ENCODE results near the gene HOXC6. TPM values are rescaled to one million over a fixed set of nuclear protein-coding genes. Genes with fewer than 3 reads are reported as not detected.

Gene HOXC6
- total and polyA plus RNA-seq, 2 of the 8 experiments (the other 6 are each of a cell fraction or from before 2014, with no cell fraction given): not detected

- Histone ChIP-seq H3K4me3 (ENCODE audit: extremely low read depth in 1 of 4, insufficient read depth in 2 of 4, low read depth in 3 of 4, low read length in 4 of 4) (no peak overlapping the region), H3K4ac (replicated peaks; ENCODE audit: insufficient read length, low read depth, low read length) (no peak overlapping the region), H3K23me2 (ENCODE audit: low read depth, low read length) (no peaks in the 10 kb centered on the region), H3K79me2 (ENCODE audit: control insufficient read depth in 1 of 2, insufficient read depth in 2 of 2, low read length in 2 of 2) (no peaks in the 10 kb centered on the region), H3K23ac (ENCODE audit: insufficient read length) (no peak overlapping the region), H2AK5ac (ENCODE audit: low read depth, low read length) (no peak overlapping the region), H3K9me3 (ENCODE audit: insufficient read depth in 2 of 2, low read depth in 1 of 2, low read length in 1 of 2) (no peaks in the 10 kb centered on the region), H3K56ac (replicated peaks; ENCODE audit: insufficient read length, low read depth, low read length) (no peak overlapping the region), H3K27me3 (replicated peaks in 1 of 4; ENCODE audit: control insufficient read depth in 3 of 4, extremely low read depth in 1 of 4, insufficient read depth in 3 of 4, low read length in 3 of 4) (peaks cover 97 to 100% (median 99%) of the 10 kb centered on the region in 4 experiments), H2BK12ac (ENCODE audit: low read depth, low read length) (peak overlapping the region; percentile 75; the same call in 1 of the 2 replicates), H3K18ac (ENCODE audit: extremely low read depth, low read length) (no peak overlapping the region), H2BK20ac (ENCODE audit: low read length) (no peak overlapping the region; the same call in 1 of the 2 replicates), H2BK5ac (ENCODE audit: low read depth, low read length) (no peak overlapping the region), H4K20me1 (replicated peaks in 1 of 2; ENCODE audit: control insufficient read depth in 1 of 2, insufficient read depth in 2 of 2, low read length in 2 of 2) (peaks cover 4 to 49% of the 10 kb centered on the region in 2 experiments), H2BK15ac (ENCODE audit: low read length) (peak overlapping the region; percentile 65; the same call in 1 of the 2 replicates), H3K4me1 (replicated peaks in 1 of 4; ENCODE audit: control insufficient read depth in 3 of 4, insufficient read depth in 4 of 4, low read length in 3 of 4) (peaks cover 0 to 4% (median 0%) of the 10 kb centered on the region in 4 experiments; a peak in 2 of 7 replicates), H4K5ac (ENCODE audit: insufficient read length, low read depth, low read length) (no peak overlapping the region), H4K91ac (replicated peaks; ENCODE audit: insufficient read length, low read length) (no peak overlapping the region), H3K14ac (ENCODE audit: insufficient read length) (no peak overlapping the region), H3K9ac (replicated peaks in 1 of 4; ENCODE audit: extremely low read depth in 1 of 4, low read depth in 3 of 4, low read length in 3 of 4) (no peak overlapping the region), H4K8ac (ENCODE audit: extremely low read depth, insufficient read depth, low read length) (no peak overlapping the region), H2AFZ (ENCODE audit: low read length) (no peak overlapping the region), H2BK120ac (replicated peaks; ENCODE audit: low read depth, low read length) (no peak overlapping the region), H3K27ac (ENCODE audit: low read depth, low read length) (no peak overlapping the region), H3K79me1 (ENCODE audit: low read depth, low read length) (no peaks in the 10 kb centered on the region), H3K4me2 (ENCODE audit: insufficient read depth in 1 of 2, low read depth in 2 of 2, low read length in 2 of 2) (no peak overlapping the region), H3K36me3 (ENCODE audit: control insufficient read depth in 2 of 4, insufficient read depth in 4 of 4, low read length in 3 of 4) (no peaks in the 10 kb centered on the region)
- FAIRE-seq: no peak
- no peak for DNase-seq (ENCODE audit: low read depth in 1 of 2, low spot score in 2 of 2)
- WGBS, 2 experiments (ENCODE audit: extremely low coverage in 1 of 2, insufficient coverage in 1 of 2, insufficient read length in 1 of 2, insufficient replicate concordance in 2 of 2, low coverage in 1 of 2, low lambda C conversion rate in 2 of 2, missing lambda C conversion rate in 1 of 2): 19% methylated on average over 17 of the region's 17 CpGs; no CpG with 5 or more reads in 1 of the 2 experiments
- ChIA-PET POLR2A (ENCODE audit: partially characterized antibody) (no interaction called here), CTCF (ENCODE audit: partially characterized antibody) (interaction anchor here (0.7 to 9.7 kb wide), 7 partner anchors 16 to 228 kb away, joined by 3 to 172 read pairs (median 4); partner anchors contain the start of genes HOXC5 and HOXC6)
- TF ChIP-seq ASH2L (IDR thresholded peaks at IDR 0.05; ENCODE audit: low read length) (peak; percentile 5), RAD21 (IDR thresholded peaks at IDR 0.05 in 1 of 2, conservative IDR thresholded peaks at IDR 0.05 in 1 of 2; ENCODE audit: low read depth in 2 of 2, low read length in 2 of 2) (no peak), SUZ12 (IDR thresholded peaks at IDR 0.05; ENCODE audit: low read length) (0 out of 2 replicates have a peak, but pooled peaks have one; percentile 1), SP1 (IDR thresholded peaks at IDR 0.05; ENCODE audit: low read depth, low read length) (0 out of 2 replicates have a peak, but pooled peaks have one; percentile 10), EZH2 (IDR thresholded peaks at IDR 0.05; ENCODE audit: low read depth, low read length, severe bottlenecking) (peak; percentile 50), RNF2 (IDR thresholded peaks at IDR 0.05; ENCODE audit: borderline replicate concordance, low read depth, low read length, missing control alignments, poor library complexity, severe bottlenecking) (peak; percentile 74)
These were observed 17.1 kb upstream of the HOXC6 start for GRCh38 chr12:54010972-54011664.

Measured in H1 (cell line).